Activated gamma-delta T cell (primary cell): ENCODE measurements around the gene IFIT3.
"Not testable (repeated sequence)": the region's sequence is repeated elsewhere in the genome, so short reads cannot be mapped to it uniquely, and the experiment has no call there.

Experiments used
- DNase-seq: peaks from one replicate; lab custom pipeline; 2025; lab: John Stamatoyannopoulos, UW

IFIT3 gene

GRCh38 chr10:89336241-89336640, 8.4 kb downstream of the IFIT3 start:
- DNase-seq: no peak

DNA sequence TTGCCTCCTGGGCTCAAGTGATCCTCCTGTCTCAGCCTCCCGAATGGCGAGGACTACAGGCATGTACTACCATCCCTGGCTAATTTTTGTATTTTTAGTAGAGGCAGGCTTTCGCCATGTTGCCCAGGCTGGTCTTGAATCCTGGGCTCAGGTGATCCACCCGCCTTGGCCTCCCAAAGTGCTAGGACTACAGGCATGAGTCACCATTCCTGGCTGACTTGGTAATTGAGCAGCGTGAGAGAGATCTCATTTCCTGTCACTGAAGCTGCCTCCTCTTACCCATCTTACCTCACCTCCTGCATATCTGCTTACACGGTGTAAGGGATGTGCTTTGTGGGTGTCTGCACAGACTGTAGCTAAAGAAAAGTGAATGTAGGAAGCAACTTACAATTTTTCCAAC, 9.7 kb downstream of the IFIT3 start:
- DNase-seq: no peak

GRCh38 chr10:89338713-89339112, 10.9 kb downstream of the IFIT3 start:
- no peak for DNase-seq

- DNase-seq: no peak
Observed at GRCh38 chr10:89339875-89340274, 12.1 kb downstream of the IFIT3 start.

GRCh38 chr10:89341649-89342048, 13.9 kb downstream of the IFIT3 start:
- no peak for DNase-seq

GRCh38 chr10:89342206-89342958, 14.6 kb downstream of the IFIT3 start:
- DNase-seq: no peak

DNA sequence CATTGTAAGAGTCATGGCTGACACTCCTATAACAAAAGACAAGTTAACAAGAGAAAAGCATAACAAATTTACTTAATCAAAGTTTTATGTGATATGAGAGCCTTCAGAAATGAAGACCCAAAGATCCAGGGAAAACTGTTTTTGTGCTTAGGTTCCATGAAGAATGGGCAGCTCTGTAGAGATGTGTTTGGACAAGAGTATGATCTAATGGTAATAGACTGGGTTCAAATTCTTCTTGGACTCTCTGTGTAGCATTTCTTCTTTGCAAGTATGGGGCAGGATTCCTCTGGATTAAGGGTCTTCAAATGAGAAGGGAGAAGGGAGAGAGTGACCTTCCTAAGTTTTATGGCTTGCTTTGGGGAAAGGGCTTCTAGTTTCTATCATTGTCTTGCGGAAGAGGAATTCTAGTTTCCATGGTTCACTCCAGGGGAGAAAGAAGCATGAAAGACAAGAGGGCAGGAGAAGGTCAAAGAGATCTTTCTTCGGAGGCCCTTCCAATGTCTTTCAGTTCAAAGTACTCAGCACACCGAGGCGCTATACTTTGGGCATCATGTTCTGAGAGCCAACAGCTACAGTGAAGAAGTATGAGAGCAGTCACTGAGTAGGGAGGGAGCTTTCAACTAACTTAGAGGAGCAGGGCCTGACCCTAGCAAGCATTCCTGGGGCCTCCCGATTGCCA, 15.4 kb downstream of the IFIT3 start:
- DNase-seq: no peak

DNA sequence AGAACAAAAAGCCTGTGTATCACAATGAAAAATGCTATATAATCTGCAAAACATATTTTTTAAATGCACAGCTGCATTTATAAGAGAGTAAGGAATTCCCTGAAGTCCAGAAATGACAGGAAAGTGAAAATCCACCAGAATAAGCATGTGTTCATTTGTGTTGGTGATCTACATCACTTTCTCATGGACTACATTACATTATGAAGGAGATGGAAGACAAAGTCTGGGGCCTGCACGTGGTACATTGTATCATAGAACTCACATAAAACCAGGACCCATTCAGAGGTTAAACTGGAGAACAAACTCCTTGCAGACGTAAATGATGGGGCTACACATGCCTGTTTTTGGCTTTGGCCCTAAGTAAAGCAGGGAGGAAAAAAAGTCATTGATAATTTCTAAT, 16.4 kb downstream of the IFIT3 start:
- no peak for DNase-seq

- DNase-seq: no peak
Observed at GRCh38 chr10:89345367-89346000, 17.7 kb downstream of the IFIT3 start.

GRCh38 chr10:89346405-89347254, 18.8 kb downstream of the IFIT3 start:
- no peak for DNase-seq

DNA sequence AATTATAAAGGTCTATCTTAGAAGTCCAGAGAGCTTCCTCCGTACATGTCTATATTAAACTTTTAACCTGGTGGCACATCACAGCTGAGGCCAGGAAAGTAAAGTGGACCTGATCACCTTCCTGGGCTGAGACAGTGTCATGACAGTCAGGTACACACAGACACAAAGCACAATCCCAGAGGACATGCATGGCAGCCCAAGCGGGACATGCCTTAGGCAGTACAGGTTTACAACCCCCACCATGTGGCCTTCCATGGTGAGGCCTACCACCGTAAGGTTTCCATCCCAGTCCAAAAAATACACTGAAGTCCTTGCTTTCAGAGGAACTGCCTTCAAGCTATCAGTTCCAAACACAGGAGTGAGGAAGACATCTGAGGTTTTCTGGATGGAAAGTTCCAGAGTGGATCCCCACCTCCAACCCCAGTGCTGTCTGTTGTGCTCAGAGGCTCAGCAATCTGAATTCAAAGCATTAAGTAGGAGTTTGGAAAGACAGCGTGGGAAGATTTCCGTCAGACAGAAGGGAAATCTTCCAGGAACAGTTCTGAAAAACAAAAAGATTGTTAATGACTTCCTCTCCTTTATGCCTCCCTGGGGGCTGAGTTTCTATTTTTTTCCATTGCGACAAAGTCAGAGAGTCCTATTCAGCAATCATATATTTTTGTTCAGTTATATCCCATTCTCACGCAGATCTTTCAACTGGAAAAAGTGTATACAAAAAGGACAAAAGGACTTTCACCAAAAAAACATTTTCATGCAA, 20.1 kb downstream of the IFIT3 start:
- DNase-seq: no peak

- no peak for DNase-seq
Observed at GRCh38 chr10:89348481-89348880, 20.7 kb downstream of the IFIT3 start.

GRCh38 chr10:89348975-89349374, 21.2 kb downstream of the IFIT3 start:
- DNase-seq: no peak

GRCh38 chr10:89350631-89351315, 23.0 kb downstream of the IFIT3 start:
- DNase-seq: not testable (repeated sequence)

- no peak for DNase-seq
Observed at GRCh38 chr10:89351412-89351779, 23.6 kb downstream of the IFIT3 start.

GRCh38 chr10:89351780-89352597, 24.2 kb downstream of the IFIT3 start:
- DNase-seq: no peak

GRCh38 chr10:89352802-89353201, 25.0 kb downstream of the IFIT3 start:
- DNase-seq: no peak

DNA sequence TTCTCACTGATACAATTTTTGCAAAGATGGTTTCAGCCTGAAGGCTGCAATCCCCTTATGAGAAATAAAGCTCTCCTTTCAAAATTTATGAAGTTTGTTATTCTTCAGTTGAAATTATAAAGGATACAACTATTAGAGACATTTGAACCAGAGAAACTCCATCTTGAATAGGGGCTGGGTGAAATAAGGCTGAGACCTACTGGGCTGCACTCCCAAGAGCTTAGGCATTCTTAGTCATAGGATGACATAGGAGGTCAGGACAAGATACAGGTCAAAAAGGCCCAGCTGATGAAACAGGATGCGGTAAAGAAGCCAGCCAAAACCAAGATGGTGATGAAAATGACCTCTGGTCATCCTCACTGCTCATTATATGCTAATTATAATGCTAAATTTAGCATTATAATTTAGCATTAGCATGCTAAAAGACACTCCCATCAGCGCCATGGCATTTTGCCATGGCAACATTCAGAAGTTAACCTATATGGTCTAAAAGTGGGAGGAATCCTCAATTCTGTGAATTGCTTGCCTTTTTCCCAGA, 27.7 kb downstream of the IFIT3 start:
- no peak for DNase-seq

DNA sequence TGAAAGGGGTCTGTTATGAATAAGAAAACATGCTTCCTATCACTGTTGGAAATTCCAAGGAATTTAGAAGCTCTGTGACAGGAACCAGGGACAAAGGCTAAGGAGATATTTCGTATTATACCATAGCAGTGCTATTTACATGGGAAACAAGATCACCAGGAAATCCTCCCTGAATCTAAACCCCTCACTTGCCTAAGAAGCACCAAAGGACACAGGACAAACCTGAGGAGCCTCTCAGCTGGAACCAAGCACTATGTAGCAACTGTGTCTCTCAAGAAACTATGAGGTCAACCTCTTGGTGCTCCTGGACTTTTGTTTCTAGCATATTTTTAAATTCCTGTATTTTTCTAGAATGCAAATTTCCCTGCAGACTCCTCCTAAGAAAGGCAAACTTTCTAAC, 29.3 kb downstream of the IFIT3 start:
- DNase-seq: no peak

GRCh38 chr10:89357975-89358374, 30.2 kb downstream of the IFIT3 start:
- no peak for DNase-seq
